LHCN-M2 (cell line): ENCODE measurements around the gene DZIP1L. TPM values are rescaled to one million over a fixed set of nuclear protein-coding genes. Genes with fewer than 3 reads are reported as not detected.
A peak's percentile ranks its signal among the peaks of the same experiment; 100 is the strongest.
"Not testable (repeated sequence)": the region's sequence is repeated elsewhere in the genome, so short reads cannot be mapped to it uniquely, and the experiment has no call there.

ENCODE experiments used
- DNase-seq: peaks from one replicate; pipeline ENCODE4 v3.0.0-alpha.2; 2012; ENCODE audit warnings: low read depth
- total RNA-seq: library from RNA; depleted of rRNA; stranded (reverse); fragments of >200 nt; gene quantifications from 2 replicates; pipeline ENCODE4 v1.2.3, GENCODE V29; 2014

DZIP1L gene
- total RNA-seq, 1 experiment from 2014 or later = 18.3 TPM

- peak; percentile 67 for DNase-seq
Measured at GRCh38 chr3:138118612-138119422, 3.4 kb upstream of the DZIP1L start.

- peak; percentile 35 for DNase-seq
Measured at GRCh38 chr3:138114431-138114918, 933 bp downstream of the DZIP1L start.

- no peak for DNase-seq
Measured at GRCh38 chr3:138113326-138113725, 2.1 kb downstream of the DZIP1L start.

- no peak for DNase-seq
Measured at GRCh38 chr3:138112362-138112761, 3.0 kb downstream of the DZIP1L start.

- no peak for DNase-seq
Measured at GRCh38 chr3:138105598-138105997, 9.8 kb downstream of the DZIP1L start.

- no peak for DNase-seq
Measured at GRCh38 chr3:138103466-138103865, 11.9 kb downstream of the DZIP1L start.

GRCh38 chr3:138101351-138101940 lies 14.0 kb downstream of the DZIP1L start:
- DNase-seq = not testable (repeated sequence)

- no peak for DNase-seq
Measured at GRCh38 chr3:138099417-138099816, 16.0 kb downstream of the DZIP1L start.

GRCh38 chr3:138097192-138098172 lies 17.9 kb downstream of the DZIP1L start:
- no peak for DNase-seq

GRCh38 chr3:138093721-138094120 lies 21.7 kb downstream of the DZIP1L start:
- DNase-seq = no peak

GRCh38 chr3:138092023-138092422 lies 23.4 kb downstream of the DZIP1L start:
- DNase-seq = no peak

GRCh38 chr3:138089091-138089490 lies 26.3 kb downstream of the DZIP1L start:
- DNase-seq = peak; percentile 23

GRCh38 chr3:138085745-138086144 lies 29.7 kb downstream of the DZIP1L start:
- DNase-seq = not testable (repeated sequence)

GRCh38 chr3:138084196-138084595 lies 31.2 kb downstream of the DZIP1L start:
- no peak for DNase-seq

GRCh38 chr3:138082992-138083386 lies 32.4 kb downstream of the DZIP1L start:
- DNase-seq = no peak

GRCh38 chr3:138082085-138082991 lies 33.1 kb downstream of the DZIP1L start:
- peak; percentile 85 for DNase-seq

GRCh38 chr3:138081371-138082084 lies 33.9 kb downstream of the DZIP1L start:
- DNase-seq = no peak

GRCh38 chr3:138079901-138080300 lies 35.5 kb downstream of the DZIP1L start:
- DNase-seq = peak; percentile 77

- peak; percentile 95 for DNase-seq
Measured at GRCh38 chr3:138078901-138079344, 36.5 kb downstream of the DZIP1L start.

GRCh38 chr3:138078096-138078495 lies 37.3 kb downstream of the DZIP1L start:
- peak; percentile 39 for DNase-seq
